ENCODE data around the gene RBBP8NL. TPM values are rescaled to one million over a fixed set of nuclear protein-coding genes. Genes with fewer than 3 reads are reported as not detected.

RBBP8NL gene
- total and polyA plus RNA-seq, 2 experiments from 2014 or later, result 0.10 to 1.1 TPM

DNA sequence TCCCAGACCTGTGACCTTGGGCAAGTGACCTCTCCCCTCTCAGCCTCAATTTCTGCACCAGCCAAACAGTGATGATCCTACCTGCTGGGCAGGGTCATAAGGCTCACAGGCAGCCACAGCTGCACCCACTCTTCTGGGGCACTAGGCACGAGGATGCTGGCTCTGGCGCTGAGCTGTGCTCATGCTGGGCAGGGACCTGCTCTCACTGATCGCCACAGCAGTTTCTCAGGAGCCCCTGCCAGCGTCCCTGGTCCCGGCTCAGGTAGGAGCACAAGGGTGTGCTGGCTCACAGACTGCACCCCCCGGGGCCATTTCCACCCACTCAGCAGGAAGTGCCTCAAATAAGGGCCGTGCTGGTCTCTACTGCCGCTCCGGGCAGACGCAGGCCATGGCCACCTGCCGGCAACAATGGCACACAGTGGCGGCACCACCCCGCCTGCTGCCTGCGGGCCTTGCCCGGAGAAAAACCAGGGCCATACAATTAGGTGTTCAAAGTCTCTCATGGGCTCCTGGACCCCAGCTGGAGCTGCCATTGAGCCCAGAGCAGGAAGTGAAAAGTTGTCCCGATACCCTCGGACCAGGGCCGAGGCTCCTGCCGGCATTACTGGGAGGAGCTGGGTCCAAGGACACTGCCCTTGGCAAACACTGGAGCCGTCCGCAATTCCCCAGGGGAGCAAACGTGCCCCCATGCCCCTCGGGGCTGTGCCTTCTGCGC is 15.7 kb downstream of the RBBP8NL start:
- Histone ChIP-seq H2AFZ (no peak overlapping the region), H3K4me2 (no peak overlapping the region), H3K36me3 (ENCODE audit: insufficient read depth) (no peaks in the 10 kb centered on the region), H3K27me3 (ENCODE audit: insufficient read depth) (no peaks in the 10 kb centered on the region), H3K9me2 (ENCODE audit: insufficient read depth) (no peaks in the 10 kb centered on the region), H3K27ac (ENCODE audit: low read depth) (no peak overlapping the region), H4K20me1 (replicated peaks; ENCODE audit: insufficient read depth) (no peaks in the 10 kb centered on the region), H3K4me3 (no peak overlapping the region), H3F3A (replicated peaks; ENCODE audit: low read depth) (no peaks in the 10 kb centered on the region), H3K4me1 (ENCODE audit: insufficient read depth) (no peaks in the 10 kb centered on the region; the same call in 1 of the 2 replicates), H3K79me2 (replicated peaks; ENCODE audit: insufficient read depth) (no peaks in the 10 kb centered on the region)
- no peak overlapping the region for H3K27ac Mint-ChIP-seq
- H3K9me3 Mint-ChIP-seq, result no peaks in the 10 kb centered on the region
- no peak overlapping the region for H3K4me3 Mint-ChIP-seq
- H3K36me3 Mint-ChIP-seq (ENCODE audit: low read depth), result no peaks in the 10 kb centered on the region
- no peaks in the 10 kb centered on the region for H3K4me1 Mint-ChIP-seq
- TF ChIP-seq ZNF114 (CRISPR knock-in tag; IDR thresholded peaks at IDR 0.05) (no peak), NANOG (IDR thresholded peaks at IDR 0.05; ENCODE audit: borderline replicate concordance) (no peak), POLR2AphosphoS5 (IDR thresholded peaks at IDR 0.05; ENCODE audit: low read depth) (no peak), ZNF331 (CRISPR knock-in tag; IDR thresholded peaks at IDR 0.05; ENCODE audit: low read depth) (no peak), STAT1 (IDR thresholded peaks at IDR 0.05; ENCODE audit: unreplicated experiment) (no peak), JUNB (IDR thresholded peaks at IDR 0.05; ENCODE audit: unreplicated experiment) (no peak), CTCF (conservative IDR thresholded peaks at IDR 0.05; ENCODE audit: low read depth in 2 of 2) (no peak), EZH2phosphoT487 (IDR thresholded peaks at IDR 0.05; ENCODE audit: unreplicated experiment) (no peak), EZH2 (IDR thresholded peaks at IDR 0.05; ENCODE audit: low read depth, unreplicated experiment) (no peak), CREB1 (CRISPR knock-in tag; IDR thresholded peaks at IDR 0.05; ENCODE audit: low read depth) (no peak), ETS1 (IDR thresholded peaks at IDR 0.05) (no peak), REST (IDR thresholded peaks at IDR 0.05; ENCODE audit: unreplicated experiment) (no peak)
- TF ChIP-seq, protein P1, sequence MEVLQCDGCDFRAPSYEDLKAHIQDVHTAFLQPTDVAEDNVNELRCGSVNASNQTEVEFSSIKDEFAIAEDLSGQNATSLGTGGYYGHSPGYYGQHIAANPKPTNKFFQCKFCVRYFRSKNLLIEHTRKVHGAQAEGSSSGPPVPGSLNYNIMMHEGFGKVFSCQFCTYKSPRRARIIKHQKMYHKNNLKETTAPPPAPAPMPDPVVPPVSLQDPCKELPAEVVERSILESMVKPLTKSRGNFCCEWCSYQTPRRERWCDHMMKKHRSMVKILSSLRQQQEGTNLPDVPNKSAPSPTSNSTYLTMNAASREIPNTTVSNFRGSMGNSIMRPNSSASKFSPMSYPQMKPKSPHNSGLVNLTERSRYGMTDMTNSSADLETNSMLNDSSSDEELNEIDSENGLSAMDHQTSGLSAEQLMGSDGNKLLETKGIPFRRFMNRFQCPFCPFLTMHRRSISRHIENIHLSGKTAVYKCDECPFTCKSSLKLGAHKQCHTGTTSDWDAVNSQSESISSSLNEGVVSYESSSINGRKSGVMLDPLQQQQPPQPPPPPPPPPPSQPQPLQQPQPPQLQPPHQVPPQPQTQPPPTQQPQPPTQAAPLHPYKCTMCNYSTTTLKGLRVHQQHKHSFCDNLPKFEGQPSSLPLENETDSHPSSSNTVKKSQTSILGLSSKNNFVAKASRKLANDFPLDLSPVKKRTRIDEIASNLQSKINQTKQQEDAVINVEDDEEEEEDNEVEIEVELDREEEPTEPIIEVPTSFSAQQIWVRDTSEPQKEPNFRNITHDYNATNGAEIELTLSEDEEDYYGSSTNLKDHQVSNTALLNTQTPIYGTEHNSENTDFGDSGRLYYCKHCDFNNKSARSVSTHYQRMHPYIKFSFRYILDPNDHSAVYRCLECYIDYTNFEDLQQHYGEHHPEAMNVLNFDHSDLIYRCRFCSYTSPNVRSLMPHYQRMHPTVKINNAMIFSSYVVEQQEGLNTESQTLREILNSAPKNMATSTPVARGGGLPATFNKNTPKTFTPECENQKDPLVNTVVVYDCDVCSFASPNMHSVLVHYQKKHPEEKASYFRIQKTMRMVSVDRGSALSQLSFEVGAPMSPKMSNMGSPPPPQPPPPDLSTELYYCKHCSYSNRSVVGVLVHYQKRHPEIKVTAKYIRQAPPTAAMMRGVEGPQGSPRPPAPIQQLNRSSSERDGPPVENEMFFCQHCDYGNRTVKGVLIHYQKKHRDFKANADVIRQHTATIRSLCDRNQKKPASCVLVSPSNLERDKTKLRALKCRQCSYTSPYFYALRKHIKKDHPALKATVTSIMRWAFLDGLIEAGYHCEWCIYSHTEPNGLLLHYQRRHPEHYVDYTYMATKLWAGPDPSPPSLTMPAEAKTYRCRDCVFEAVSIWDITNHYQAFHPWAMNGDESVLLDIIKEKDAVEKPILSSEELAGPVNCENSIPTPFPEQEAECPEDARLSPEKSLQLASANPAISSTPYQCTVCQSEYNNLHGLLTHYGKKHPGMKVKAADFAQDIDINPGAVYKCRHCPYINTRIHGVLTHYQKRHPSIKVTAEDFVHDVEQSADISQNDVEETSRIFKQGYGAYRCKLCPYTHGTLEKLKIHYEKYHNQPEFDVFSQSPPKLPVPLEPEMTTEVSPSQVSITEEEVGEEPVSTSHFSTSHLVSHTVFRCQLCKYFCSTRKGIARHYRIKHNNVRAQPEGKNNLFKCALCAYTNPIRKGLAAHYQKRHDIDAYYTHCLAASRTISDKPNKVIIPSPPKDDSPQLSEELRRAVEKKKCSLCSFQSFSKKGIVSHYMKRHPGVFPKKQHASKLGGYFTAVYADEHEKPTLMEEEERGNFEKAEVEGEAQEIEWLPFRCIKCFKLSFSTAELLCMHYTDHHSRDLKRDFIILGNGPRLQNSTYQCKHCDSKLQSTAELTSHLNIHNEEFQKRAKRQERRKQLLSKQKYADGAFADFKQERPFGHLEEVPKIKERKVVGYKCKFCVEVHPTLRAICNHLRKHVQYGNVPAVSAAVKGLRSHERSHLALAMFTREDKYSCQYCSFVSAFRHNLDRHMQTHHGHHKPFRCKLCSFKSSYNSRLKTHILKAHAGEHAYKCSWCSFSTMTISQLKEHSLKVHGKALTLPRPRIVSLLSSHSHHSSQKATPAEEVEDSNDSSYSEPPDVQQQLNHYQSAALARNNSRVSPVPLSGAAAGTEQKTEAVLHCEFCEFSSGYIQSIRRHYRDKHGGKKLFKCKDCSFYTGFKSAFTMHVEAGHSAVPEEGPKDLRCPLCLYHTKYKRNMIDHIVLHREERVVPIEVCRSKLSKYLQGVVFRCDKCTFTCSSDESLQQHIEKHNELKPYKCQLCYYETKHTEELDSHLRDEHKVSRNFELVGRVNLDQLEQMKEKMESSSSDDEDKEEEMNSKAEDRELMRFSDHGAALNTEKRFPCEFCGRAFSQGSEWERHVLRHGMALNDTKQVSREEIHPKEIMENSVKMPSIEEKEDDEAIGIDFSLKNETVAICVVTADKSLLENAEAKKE (CRISPR knock-in tag; IDR thresholded peaks at IDR 0.05), result no peak
- ATAC-seq (no peak), DNase-seq (ENCODE audit: low spot score) (no peak)
- H3K27me3 Mint-ChIP-seq (ENCODE audit: insufficient read depth, low read depth, poor library complexity), result peaks cover 9% of the 10 kb centered on the region

Data from GM23338 (cell line).